Epidermal melanocyte (primary cell): ENCODE measurements around the gene ARMH4.

Source experiments
- DNase-seq: peaks from one replicate; pipeline ENCODE4 v3.0.0; 2011; ENCODE audit warnings: low spot score; ENCODE audit not compliant: insufficient read length

ARMH4 gene, protein sequence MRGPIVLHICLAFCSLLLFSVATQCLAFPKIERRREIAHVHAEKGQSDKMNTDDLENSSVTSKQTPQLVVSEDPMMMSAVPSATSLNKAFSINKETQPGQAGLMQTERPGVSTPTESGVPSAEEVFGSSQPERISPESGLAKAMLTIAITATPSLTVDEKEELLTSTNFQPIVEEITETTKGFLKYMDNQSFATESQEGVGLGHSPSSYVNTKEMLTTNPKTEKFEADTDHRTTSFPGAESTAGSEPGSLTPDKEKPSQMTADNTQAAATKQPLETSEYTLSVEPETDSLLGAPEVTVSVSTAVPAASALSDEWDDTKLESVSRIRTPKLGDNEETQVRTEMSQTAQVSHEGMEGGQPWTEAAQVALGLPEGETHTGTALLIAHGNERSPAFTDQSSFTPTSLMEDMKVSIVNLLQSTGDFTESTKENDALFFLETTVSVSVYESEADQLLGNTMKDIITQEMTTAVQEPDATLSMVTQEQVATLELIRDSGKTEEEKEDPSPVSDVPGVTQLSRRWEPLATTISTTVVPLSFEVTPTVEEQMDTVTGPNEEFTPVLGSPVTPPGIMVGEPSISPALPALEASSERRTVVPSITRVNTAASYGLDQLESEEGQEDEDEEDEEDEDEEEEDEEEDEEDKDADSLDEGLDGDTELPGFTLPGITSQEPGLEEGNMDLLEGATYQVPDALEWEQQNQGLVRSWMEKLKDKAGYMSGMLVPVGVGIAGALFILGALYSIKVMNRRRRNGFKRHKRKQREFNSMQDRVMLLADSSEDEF

GRCh38 chr14:58152014-58152857 is at the start of gene ARMH4:
Gene ARMH4 (minus strand): TSS chr14:58152213. CDS start chr14:58139358, 12,855 bp downstream.
- peak; percentile 79 for DNase-seq

DNA sequence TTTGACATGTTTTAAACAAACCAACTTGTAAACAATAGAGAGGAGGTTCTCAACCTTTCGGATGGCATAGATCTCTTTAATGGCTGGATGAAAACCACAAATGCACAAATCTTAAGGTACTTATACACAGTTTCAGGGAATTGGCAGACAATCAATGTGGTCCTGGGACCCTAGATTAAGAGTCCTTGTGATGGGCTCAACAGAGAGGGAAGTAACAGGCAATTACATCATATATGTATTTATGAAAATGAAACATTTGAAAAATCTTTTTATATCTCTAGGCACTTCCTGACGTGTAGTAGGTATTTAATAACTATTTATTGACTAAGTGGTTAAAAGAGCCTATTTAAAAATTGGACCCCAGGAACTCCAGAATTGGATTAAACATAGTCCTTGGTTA is 48.8 kb upstream of the ARMH4 start:
- DNase-seq, result no peak

DNA sequence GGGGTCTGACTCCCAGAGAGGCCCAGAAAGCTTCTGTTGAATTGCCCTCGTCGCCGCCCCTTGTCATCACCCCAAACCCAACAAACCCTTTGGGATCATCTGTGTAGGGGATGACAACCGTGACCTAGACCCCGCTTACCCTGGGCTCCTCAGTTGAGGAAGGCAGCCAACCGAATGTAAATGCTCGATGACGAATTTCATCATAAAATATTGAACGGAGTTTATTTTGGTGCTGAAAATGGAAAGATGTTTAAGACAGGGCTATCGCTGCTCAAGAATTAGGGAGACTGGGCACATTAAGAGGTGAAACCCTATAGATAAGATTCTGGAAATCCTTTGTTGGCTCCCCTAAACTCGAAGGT is 48.4 kb upstream of the ARMH4 start:
- DNase-seq, result no peak

- DNase-seq, result peak; percentile 68
Observed at GRCh38 chr14:58199726-58200479, 47.9 kb upstream of the ARMH4 start, which contains the start of gene ACTR10. Gene ACTR10 (plus strand): TSS chr14:58200149. CDS start chr14:58200218, 69 bp downstream.

DNA sequence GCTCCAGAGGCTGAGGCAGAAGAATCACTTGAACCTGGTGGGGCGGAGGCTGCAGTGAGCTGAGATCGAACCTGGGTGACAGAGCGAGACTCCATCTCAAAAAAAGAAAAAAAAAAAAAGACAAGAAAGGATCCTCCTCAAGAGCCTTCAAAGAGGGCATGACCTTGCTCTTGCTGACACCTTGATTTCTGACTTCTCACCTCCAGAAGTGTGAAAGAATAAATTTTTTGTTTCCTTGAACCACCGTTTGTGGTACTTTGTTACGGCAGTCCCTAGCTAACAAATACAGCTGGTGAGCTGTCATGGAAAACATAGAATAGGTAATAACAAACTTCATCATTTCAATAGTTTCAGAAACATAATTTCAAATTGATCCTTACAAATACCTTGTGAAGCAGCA is 46.1 kb upstream of the ARMH4 start:
- DNase-seq, result no peak

- DNase-seq, result no peak
Observed at GRCh38 chr14:58196198-58196597, 44.2 kb upstream of the ARMH4 start.

DNA sequence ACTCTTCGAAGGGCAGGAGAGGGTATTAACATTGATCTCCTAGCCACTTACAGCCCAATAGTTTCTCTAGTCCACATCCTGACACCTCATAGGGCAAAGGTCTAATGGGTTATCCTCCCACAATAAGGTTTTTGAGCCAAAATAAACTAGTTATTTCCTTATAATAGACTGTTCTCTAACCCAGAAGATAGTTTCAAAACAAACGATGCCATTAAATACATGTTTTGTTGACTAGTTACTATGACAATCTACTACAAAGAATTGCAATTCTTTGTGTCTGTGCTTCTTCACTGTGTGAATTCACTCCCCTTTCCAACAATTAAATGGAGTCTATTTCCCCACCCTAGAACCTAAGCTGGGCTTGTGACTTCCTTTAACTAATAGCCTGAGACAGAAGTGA is 41.5 kb upstream of the ARMH4 start:
- DNase-seq, result no peak

- no peak for DNase-seq
Observed at GRCh38 chr14:58191763-58192601, 40.0 kb upstream of the ARMH4 start.

DNA sequence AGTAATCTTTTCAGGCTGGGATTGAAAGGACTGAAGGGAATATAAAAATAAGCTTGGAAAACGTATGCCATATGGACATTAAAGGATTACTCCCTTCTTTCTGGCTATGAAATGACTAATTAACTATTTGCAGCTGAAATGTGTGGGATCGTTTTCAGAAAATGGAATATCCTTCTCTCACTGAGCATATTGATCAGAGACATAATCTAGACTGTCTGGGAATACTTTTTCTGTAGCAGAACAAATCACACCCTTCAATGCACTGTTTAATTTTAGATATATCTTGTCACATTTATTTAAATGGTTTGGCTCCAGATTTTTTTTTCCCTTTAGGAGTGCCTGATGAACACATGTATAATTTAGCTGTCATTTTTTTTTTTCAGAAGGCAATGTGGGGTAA is 37.2 kb upstream of the ARMH4 start:
- no peak for DNase-seq

- DNase-seq, result no peak
Observed at GRCh38 chr14:58177125-58177524, 25.1 kb upstream of the ARMH4 start.

DNA sequence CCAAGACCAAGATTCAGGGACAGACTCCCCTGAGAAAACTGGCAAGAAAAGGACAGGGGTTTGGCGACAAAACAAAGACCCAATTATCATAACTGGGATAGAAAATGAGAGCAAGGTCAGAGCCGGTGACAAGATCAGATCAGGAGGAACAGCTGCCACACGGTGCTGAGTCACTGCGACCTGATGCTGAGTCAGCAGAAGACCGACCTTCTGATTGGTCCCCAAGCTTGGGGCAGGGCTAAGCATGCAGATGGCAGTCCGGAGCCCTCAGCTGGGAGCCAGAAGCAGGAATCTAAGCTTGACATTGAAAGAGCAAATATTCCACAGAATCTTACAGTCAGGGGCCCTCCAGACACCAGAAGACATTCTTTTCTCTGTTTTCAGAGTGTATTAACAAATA is 19.1 kb upstream of the ARMH4 start:
- DNase-seq, result peak; percentile 82

DNA sequence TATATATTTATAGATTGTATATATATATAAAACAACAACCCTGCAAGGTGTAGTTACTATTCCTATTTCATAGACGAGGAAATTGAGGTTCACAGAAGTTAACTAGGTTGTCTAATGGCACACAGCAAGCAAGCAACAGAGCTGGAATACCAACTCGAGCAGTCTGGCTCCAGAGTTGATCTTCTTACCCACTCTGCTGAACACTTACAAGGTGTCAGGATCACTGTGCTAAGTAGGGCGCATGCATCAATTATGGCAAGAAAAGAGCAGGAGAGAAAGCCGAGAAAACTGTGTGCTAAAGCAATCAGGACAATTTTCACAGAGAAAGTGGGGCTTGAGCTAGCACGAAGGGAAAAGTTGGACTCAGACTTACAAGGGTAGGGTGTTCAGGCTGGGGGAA is 15.9 kb upstream of the ARMH4 start:
- no peak for DNase-seq

GRCh38 chr14:58167057-58167456 is 15.0 kb upstream of the ARMH4 start:
- no peak for DNase-seq

DNA sequence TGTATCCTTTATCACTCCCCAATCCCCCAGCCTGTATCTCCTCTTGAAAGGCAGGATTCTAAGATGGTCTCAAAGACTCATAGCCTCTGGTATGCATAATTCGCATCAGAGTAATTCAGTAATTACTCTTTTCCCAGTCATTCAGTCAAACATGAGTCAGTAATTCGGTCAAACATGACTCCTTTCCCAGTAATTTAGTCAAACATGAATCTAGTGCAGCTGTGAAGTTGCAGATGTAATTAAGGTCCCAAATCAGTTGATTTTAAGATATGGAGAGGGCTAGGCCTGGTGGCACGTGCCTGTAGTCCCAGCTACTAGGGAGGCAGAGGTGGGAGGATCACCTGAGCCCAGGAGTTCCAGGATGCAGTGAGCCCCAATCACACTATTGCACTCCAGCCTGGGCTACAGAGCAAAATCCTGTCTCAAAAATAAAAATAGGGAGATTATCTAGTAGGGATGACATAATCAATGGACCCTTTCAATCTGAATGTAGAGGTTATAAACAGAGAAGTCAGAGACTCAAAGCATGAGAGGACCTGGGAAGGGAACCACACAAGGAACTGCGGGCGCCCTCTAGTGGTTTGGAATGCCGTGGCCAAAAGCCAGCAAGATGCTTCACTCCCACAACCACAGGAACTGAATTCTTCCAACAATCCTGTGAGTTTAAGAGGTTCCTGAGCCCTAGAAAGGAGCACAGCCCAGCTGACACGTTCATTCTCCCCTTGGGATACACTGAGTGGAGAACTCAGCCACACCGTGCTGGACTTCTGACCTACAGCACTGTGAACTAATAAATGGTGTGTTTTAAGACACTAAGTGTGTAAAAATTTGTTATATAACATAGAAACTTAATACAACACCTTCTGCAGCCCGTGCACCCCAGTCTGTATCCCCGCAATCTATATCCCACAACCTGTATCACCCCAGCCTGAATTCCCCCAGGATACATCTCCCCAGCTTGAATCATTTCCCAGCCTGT is 14.3 kb upstream of the ARMH4 start:
- DNase-seq, result peak; percentile 78

DNA sequence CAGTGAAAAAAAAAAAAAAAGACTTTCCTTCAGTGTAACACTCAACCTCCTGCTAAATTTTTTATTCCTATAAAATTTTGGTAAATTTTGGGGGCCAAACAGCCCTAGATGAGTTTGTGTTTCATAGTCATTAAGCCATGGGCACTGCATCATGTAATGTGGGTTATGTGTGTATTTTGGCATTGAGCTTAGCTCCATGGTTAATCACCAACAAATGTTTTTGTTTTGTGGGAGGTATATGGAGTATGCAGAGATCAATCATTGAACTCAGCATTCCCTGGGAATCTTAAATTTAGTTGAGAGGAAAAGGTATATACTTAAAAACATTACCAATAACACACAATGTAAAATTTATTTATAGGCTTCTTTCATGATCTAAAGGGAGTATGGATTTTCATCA is 8.5 kb upstream of the ARMH4 start:
- DNase-seq, result no peak

GRCh38 chr14:58151133-58152013 is 640 bp downstream of the ARMH4 start:
- no peak for DNase-seq

DNA sequence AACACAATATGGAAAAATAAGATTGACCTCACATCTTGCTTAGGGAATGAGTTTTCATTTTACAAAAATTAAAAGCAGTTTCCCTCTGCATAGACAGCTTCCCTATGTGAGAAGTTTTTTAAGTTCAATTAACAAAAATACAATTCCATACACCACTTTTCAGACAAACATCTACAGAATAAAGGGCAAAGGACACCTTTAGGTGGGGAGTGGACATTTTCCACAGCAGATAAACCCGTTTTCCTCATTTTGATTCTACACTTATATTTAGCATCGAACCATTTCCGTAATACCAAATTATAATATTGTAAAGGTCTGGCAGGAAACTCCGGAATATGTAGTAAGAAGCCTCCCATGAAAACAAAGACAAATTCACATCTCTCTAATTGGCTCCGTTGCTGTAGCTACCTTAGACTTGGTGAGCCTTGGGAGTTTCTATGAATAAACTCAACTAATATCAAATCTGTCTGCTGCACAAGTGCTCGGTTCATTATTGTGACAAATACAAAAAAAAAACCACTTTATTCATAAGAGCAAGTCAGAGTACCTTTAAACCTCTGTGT is 1.7 kb downstream of the ARMH4 start:
- no peak for DNase-seq

GRCh38 chr14:58149196-58149595 is 2.8 kb downstream of the ARMH4 start:
- no peak for DNase-seq
